PFSK-1 (cell line): ENCODE results near the gene FABP1.

Experiments
- POLR2AphosphoS5 ChIP-seq: IDR thresholded peaks from 2 replicates; pipeline ENCODE4 v1.6.1; 2012; ENCODE audit warnings: low read depth, mild to moderate bottlenecking, control low read depth, low read length, moderate library complexity
- REST ChIP-seq, 2 experiments: IDR thresholded peaks; 2 replicates each; pipeline versions ENCODE4 v1.6.1 to v1.8.0; 2011 to 2012; ENCODE audit warnings: low read depth in 2 of 2, low read length in 2 of 2, control low read depth in 1 of 2, inconsistent platforms in 1 of 2, mild to moderate bottlenecking in 1 of 2, moderate library complexity in 1 of 2; ENCODE audit not compliant: insufficient read depth in 1 of 2

DNA sequence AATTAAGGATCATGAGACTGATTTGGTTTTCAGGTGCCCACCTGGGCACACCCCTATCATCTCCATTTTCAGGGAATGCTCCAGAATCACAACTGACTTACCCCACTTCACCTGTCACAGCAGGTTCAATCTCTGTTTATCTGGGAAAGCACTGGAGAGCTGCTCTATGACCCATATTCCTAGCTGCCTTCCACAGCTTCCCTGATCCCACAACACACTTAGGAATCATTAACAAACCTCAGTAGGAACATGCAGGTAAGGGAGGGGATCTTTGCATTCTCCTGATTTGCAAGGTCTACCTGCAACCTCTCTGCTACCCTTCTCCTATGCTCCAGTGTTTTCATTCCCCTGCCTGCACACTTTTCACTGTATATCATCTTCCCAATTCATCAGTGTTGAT lies 18.7 kb upstream of the FABP1 start:
- TF ChIP-seq POLR2AphosphoS5 = no peak
- TF ChIP-seq REST (IDR thresholded peaks at IDR 0.05; ENCODE audit: insufficient read depth in 1 of 2, low read depth in 2 of 2, low read length in 2 of 2) = no peak
